ENCODE data around the gene USH1C. TPM values are rescaled to one million over a fixed set of nuclear protein-coding genes. Genes with fewer than 3 reads are reported as not detected.
A peak's percentile ranks its signal among the peaks of the same experiment; 100 is the strongest.

The USH1C gene
- total RNA-seq, 1 experiment from 2014 or later = not detected

DNA sequence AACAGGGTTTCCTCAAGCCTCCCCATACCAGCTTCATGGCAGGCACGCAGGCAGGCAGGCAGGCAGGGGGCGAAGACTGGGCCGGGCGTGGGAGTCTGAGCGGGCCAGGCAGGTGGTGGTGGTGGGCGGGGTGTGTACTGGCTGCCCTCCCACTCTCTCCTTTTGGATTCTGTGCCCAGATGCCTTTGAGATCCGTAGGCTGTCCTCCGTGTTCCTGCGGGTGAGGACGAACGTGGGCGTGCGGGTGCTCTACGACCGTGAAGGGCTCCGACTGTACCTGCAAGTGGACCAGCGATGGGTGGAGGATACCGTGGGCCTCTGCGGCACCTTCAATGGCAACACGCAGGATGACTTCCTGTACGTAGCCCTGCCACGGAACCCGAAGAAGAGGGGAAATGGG is 25.8 kb upstream of the USH1C start:
- DNase-seq (ENCODE audit: low read depth) = no peak

DNA sequence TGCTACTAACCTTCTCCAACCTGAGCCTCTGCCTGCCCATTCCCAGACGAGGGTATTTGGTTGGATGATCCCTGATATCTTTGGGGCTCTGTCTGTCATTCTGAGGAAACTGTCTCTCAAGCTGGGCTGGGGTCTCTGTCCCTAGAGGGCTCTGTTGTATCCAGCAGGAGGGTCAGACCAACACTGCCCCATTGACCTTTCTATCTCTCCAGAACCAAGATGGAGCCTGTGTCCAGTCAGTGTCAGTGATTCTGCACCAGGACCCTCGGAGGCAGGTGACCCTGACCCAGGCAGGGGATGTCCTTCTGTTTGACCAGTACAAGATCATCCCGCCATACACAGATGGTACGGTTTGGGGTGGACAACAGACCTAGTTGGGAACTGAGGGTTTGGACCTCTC is 24.7 kb upstream of the USH1C start:
- no peak for DNase-seq (ENCODE audit: low read depth)

DNA sequence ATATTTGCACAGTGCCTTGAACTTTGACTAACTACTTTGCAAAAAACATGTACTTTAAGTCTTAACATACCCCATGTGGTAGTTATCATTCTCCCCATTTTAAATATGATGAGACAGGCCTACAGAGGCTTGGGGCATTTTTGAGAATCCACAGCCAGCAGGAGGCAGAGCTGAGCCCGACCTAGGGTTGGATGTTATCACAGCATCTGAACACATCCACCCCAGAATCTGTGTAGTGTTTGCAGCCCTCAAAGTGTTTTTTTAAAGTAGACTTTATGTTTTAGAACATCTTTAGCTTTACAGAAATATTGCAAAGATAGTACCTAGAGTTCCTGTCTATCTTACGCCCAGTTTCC is 20.4 kb upstream of the USH1C start:
- DNase-seq (ENCODE audit: low read depth) = no peak

DNA sequence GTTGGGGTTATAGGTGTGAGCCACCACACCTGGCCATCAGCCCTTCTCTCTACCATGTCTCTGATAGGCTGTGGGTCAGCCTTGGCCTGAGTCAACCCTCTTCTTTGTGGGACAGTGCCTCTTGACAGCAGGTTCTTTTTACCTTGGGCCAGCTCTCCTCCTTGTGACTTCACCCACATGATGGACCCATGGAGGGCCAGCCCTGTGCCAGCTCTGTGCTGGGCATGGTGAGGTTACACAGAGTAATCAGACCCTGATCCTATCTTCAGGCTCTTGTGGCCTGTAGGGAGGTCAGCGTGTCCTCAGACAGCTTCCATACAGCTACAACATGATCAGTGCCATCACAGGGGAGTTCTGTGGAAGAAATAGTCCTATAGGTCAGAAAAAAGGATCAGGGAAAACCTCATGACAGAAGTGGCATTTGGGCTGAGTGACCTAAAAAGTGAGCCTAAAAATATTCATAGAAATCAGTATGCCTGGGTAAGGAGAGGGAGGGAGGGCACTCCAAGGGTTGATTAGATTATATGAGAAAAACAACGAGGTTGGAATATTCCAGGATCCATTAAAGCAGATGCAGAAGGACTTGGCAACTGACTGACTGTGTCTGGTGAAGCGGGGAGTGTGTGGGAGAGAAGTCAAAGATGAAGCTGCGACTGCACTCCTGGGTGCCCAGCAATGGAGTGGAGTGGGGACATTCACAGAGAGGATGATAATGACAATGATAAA is 19.9 kb upstream of the USH1C start:
- DNase-seq (ENCODE audit: low read depth) = no peak

DNA sequence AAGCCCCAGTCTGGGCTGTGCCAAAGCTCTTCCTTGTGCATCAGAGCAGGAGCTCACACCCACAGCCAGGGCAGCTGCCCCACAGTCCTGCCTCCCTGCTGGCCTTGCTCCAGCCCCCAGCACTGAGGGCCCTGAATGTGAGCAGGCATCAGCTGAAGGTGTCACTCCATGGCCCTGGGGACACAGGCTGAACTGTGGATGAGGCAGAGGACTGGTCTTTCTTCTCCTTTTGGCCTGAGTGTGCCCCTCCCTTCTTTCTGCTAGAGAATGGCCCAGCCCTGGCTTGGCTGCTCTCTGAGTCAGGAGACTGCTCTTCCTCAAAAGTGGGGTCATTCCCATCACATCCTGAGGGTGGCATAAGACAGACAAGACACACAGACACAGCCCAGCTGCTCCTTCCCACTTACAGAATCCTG is 19.0 kb upstream of the USH1C start:
- peak; percentile 20 for DNase-seq (ENCODE audit: low read depth)

DNA sequence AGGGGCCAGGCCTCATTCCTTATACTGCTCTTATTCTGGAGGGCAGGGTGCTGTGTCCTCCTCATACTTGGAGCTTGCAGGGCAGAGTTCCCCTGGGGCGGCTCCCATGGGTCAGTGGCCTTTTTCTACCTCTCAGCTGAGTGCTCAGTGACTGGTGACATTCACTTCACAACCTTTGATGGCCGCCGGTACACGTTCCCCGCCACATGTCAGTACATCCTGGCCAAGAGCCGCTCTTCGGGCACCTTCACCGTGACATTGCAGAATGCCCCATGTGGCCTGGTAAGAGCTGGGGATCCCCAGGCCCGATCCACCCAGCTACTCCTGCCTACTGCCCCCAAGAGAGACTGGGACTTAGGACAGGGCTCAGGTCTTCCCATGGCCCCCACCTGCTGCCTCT is 17.3 kb upstream of the USH1C start:
- DNase-seq (ENCODE audit: low read depth) = no peak

DNA sequence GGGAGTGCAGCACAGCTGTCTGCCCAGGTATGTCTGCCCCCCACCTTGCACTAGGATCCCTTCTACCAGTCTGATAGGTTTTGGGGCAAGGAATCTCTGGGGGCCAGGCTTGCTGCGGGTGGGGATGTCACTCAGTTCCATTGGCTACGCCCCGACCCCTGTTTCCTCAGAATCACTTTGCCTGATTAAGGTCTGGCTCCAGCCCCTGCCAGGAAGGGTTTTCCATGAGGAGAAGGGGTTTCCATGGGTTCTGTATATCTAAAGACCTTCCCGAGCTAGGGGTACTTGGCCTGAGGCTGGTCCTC is 16.8 kb upstream of the USH1C start:
- no peak for DNase-seq (ENCODE audit: low read depth)

DNA sequence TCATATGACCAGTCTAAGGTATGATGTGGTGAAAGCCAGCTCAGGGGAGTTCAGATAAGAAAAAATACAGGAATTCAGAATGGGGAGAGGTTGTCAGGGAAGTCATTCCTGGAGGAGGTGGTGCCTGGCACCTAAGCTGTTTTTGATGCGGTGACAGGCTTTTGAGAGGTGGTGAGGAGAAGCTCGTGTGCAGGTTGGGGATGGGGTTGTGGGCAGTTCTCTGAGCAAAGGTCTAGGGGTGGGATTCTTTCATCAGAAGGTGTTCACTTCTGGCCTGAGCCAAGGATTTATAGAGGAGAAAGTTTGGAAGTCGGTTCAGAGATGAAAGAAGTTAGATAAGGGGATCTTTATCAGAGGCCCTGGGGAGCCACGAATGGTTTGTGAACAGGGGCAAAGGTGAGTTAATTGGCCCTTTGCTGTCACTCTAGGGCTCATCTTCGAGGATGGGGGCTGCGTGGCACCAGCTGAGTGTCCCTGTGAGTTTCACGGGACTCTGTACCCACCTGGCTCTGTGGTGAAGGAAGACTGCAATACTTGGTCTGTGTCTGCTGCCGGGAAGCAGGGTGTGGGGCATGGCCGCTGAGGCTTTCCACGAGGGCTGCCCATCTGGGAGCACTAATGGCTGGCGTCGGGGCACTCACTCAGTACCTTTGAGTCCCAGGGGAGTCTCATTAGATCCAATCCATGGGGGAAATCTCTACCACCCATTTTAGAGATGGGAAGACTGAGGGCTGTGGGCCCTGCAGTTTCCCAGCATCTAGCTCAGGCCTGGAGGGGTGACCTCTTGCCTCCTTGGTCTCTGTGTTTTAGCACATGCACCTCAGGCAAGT is 16.3 kb upstream of the USH1C start:
- no peak for DNase-seq (ENCODE audit: low read depth)

DNA sequence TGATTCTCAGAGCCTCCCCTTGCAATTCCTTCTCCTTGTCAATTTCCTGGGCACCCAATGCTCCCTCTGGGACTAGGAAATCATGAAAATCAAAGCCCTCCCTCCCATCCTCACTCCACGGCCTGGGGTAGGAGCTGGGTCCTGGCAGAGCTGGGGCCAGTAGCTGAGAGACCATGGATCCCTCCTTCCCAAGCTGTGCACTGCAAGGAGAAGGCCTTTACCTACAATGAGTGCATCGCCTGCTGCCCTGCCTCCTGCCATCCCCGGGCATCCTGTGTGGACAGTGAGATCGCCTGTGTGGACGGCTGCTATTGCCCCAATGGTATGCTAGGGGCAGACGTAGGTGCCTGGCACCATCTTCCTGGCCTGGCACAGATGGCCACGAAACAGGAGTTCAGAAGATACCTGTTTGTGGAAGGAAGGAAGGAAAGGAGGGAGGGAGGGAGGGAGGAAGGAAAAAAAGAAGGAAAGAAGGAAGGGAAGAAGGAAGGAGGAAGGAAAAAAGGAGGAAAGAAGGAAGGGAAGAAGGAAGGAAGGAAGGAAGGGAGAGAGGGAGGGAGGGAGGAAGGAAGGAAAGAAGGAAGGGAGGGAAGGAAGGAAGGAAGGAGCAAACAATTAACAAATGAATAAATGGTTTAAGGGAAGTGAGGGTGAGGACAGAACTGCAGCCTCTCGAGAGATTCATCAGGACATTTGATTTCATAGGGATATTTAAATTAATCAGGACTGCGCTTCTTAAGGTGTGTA is 15.3 kb upstream of the USH1C start:
- no peak for DNase-seq (ENCODE audit: low read depth)

DNA sequence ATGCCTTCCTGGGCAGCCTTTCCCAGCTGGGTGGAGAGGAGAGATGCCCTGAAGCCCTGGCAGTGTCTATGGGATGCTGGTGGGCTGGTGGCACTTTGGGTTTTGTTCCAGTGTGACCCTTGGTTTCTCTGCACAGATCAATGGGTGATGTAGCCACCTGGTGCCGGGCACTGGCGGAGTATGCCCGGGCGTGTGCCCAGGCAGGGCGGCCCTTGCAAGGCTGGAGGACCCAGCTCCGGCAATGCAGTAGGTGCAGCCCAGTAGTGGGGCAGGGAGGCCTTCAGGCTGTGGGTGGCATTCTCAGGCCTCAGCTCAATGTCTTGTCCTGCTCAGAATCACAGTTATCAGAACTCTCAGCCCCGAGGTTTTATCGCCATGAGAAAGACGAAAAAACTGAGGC is 14.7 kb upstream of the USH1C start:
- no peak for DNase-seq (ENCODE audit: low read depth)

DNA sequence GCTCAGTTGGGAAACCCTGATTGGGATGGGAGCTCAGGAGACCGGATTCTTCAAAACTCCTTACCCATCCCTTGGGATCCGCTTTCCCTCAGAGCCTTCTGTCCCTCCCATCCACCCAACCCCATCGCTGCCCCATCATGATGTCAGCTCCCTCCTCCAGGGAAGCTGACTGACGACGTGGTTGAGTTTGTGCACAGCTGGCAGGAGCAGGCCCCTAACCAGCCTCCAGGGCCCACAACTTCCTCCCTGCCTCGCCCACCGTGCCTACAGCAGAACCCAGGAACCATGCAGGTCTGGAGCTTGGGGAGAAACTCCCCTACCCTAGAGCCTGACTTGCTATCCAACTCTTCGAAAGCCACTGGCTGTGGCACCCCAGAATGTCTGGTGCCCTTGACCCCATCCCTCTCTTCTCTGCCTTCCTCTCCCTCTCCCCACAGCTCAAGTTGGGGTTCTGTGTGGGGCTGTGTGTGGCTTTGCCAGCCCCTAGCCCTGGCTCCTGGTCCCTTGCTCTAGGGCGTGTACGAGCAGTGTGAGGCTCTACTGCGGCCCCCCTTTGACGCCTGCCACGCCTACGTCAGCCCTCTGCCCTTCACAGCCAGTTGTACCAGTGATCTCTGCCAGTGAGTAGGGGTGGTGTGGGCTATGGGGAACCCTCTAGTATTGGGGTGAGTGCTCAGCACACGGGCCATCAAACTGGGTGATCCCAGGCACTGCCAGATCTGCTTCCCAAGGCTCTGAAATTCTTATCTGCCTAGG is 14.0 kb upstream of the USH1C start:
- DNase-seq (ENCODE audit: low read depth) = no peak

DNA sequence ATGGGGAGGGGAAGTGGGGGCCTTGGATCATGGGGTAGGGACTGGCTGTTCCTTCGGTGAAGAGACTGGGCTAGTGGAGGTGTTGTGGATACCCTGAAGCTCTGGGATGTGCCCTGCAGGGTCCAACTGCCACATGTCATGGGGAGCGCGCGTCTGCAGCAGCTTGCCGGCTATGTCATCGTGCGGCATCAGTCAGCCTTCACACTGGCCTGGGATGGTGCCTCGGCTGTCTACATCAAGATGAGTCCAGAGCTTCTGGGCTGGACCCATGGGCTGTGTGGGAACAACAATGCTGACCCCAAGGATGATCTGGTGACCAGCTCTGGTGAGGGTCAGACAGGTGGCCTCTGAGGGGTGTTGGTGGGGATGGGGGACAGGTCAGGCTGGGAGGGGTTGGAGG is 12.8 kb upstream of the USH1C start:
- DNase-seq (ENCODE audit: low read depth) = no peak

DNA sequence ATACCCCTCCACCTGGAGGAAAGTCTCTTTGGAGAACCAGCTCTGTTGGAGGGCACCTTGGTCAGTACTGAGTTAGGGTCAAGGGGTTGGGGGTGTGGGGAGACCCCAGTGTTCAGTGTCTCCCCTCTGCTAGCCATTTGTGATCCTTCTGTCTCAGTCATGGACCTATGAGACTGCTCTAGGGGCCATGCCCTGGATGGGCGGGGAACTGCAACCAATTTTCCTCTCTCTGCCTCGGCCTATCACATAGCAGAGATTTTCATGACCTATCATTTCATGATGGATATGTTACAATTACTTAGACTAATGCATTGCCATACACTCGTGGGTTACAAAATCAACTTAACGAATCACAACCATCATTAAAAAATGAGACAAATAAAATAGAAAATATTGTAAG is 10.3 kb upstream of the USH1C start:
- no peak for DNase-seq (ENCODE audit: low read depth)

DNA sequence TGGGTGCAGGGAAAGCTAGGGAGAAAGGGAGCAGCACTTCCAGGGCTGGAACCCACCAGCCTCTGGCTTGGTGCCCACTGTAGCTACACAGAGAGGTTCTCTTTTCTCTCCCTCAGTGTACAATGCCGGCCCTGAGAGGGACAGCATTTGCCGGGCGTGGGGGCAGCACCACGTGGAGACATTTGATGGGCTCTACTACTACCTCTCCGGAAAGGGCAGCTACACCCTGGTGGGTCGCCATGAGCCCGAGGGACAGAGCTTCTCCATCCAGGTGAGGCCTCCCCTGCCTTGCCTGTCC is 9.0 kb upstream of the USH1C start:
- DNase-seq (ENCODE audit: low read depth) = no peak

DNA sequence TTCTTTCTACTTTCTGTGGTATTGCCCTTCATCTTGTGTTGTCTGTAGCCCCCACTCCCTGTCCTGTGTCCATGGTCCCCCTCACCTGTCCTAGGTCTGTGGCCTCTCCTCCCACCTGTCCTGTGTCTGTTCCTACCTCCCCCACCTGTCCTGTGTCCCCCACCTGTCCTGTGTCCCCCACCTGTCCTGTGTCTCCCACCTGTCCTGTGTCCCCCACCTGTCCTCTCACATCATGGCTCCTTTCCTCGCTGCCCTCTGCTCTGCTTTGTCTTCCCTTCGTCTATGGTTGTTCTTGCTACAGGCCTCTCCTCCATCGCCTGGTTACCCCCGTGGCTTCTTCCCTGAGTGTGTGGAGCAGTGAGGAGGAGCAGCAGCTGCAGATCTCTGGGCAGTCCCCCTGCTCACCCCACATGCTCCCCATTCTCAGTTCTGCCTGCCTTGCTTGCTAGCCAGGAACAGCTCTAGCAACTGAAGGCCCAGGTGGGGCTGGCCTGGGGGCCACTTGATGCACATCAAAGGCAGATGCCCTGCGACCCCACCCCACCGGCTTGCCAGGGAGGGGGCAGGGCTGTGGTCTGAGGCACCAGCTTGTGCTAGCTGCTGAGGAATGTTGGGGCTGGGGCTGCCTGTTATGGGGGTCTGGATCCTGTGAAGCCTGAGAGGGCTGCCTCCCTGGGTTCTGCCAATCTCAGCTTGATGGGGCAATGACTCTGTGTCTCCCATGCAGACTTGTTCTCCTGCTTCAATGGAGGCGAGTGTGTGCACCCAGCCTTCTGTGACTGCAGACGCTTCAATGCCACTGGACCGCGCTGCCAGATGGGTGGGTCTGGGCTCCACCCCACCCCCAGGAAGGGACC is 8.4 kb upstream of the USH1C start:
- DNase-seq (ENCODE audit: low read depth) = no peak

DNA sequence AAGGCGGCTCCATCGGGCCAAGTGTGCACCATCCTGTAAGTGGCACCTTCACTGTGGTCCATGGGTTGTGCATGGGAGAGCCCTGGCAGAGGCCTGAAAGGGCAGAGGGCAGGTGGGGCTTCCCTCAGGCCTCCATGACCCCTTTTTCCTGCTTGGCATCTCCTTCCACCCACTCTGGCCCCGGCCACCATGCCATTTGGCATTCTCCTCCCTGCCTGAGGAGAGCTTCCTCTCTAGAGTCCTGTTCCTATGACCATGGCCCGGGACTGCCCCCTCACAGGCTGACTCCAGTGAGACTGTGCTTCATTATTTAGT is 7.8 kb upstream of the USH1C start:
- no peak for DNase-seq (ENCODE audit: low read depth)

DNA sequence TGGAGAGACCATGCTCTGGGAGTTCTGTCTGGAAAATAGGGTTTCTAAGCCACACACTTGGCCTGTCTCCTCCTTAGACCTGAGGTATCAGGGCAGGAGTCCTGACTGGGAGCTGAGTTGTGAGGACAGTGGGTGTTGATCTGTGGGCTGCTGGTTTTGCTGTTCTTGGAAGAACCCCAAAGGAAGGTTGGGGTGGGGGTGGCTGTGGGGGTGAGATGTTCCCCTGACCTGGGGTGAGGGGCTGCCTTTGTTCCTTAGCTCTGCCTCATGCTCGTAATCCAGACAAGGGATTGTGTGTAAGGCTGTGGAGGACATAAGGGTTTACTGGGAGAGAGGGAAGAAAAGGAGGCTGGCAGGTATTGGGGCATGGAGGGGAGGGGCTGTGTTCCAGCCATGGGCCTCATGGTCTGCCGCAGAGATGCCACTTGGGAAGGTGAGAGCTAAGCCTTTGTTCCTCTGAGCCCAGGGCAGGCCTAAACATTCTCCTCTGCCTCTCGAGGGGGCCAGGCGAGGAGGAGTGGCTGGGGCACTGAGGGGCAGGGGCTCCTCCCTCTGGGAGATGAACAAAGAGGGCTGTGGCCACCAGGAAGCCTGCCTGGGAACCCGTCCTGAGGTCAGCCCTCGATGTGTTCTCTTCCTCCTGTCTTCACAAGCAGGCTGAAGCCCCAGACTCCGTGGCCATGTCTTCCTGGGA is 7.3 kb upstream of the USH1C start:
- DNase-seq (ENCODE audit: low read depth) = no peak

DNA sequence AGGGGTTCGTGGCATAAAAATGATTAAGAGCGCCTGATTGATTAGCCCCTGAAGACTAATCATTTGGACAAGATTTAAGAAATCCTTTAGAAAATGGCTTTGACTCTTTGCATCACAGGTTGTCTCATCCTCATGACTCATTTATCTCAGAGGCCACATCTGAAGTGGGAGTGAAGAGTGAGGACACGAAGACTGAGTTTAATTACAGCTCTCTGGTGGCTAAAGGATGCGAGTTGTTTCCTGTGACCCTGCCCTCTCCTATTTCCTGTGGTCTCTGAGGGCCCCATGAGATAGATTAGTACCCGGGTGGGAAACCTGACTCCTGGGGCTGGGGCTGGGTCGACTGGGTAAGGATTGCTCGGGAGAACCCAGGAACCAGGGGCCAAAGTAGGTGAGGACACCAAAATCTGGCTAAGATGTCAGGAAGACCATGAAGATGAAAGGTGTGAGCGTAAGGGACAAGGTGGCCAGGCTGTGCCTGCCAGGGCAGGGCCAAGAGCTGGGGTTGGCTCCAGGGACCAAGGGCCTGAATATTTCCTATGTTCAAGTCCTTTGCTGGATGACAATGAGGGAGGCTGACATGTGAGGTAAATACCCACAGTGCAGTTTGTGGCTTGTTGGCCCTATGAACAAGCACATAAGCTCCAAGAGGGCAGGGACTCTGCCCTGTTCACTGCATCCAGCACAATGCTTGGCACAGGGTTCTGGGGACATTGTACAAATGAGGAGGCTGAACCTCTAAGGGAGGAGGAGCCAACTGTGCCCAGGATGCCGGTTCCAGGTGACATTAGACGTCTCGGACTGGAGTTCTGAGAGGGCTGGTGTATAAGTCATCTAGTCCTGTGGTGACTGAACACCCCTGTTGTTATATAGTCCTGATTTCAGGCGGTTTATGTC is 6.5 kb upstream of the USH1C start:
- DNase-seq (ENCODE audit: low read depth) = peak; percentile 15

DNA sequence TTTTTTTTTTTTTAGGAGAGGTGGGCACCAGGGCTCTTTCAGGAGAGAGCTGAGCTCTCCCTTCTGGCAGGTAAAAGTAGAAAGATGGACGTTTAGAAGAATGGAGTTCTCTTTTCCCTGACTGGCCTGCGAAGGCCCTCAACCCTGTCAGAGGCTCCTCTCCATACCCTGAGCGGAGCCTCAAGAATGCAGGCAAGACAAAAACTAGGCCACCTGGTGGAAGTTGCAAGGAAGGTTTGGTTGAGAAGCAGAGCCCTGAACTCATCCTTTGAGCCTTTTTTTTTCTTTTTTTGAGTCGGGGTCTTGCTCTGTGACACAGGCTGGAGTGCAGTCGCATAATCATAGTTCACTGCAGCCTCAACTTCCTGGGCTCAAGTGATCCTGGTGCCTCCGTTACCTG is 4.2 kb upstream of the USH1C start:
- peak; percentile 17 for DNase-seq (ENCODE audit: low read depth)

DNA sequence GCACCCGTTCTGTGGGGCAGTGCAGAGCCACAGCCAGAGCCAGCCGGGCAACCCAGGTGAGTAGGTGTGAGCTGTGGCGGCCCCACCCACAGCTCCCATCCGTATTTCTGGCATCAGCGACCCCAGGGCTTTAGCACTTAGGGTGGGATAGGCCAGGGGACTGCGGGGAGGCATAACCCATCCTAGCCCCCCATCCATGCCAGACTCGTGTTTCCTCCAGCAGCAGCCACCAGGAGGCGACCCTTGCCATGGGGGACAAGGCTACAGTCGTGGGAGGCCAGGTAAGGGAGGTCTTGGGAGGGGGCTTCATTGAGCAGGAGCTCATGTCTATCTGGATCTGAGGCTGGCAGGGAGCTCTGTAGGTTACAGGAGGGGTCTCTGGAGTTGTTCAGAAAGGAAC is 3.7 kb upstream of the USH1C start:
- no peak for DNase-seq (ENCODE audit: low read depth)

All from M059J (cell line).